HEK293 (cell line): ENCODE results near the gene HGS.

Source experiments
- ATF2 ChIP-seq: fragments of 450-650 bp; formaldehyde crosslinking; IDR thresholded peaks from 2 replicates; pipeline ENCODE4 v1.5.1; 2016; ENCODE audit warnings: missing biosample characterization, missing genetic modification characterization, low read depth
- CTCF ChIP-seq: fragments of 450-650 bp; formaldehyde crosslinking; IDR thresholded peaks from 2 replicates; pipeline ENCODE4 v1.5.1; 2016; ENCODE audit warnings: missing biosample characterization, missing genetic modification characterization
- TCF7L2 ChIP-seq: IDR thresholded peaks from 2 replicates; pipeline ENCODE4 v1.6.1; 2011; ENCODE audit warnings: low read depth, mild to moderate bottlenecking, inconsistent platforms, low read length, moderate library complexity, borderline replicate concordance
- ZBTB17 ChIP-seq: fragments of 450-650 bp; formaldehyde crosslinking; IDR thresholded peaks from 2 replicates; pipeline ENCODE4 v1.5.1; 2016; ENCODE audit warnings: missing biosample characterization, missing genetic modification characterization
- ZBTB26 ChIP-seq: fragments of 450-650 bp; formaldehyde crosslinking; optimal IDR thresholded peaks from 2 replicates; pipeline ENCODE3; 2016; ENCODE audit warnings: missing biosample characterization, mild to moderate bottlenecking, missing genetic modification characterization
- ZBTB7A ChIP-seq: fragments of 450-650 bp; formaldehyde crosslinking; IDR thresholded peaks from 2 replicates; pipeline ENCODE4 v1.5.1; 2016; ENCODE audit warnings: low read depth, missing biosample characterization, missing genetic modification characterization
- ZNF146 ChIP-seq: fragments of 450-650 bp; formaldehyde crosslinking; IDR thresholded peaks from 2 replicates; pipeline ENCODE4 v1.5.1; 2016; ENCODE audit warnings: missing biosample characterization, missing genetic modification characterization
- ZNF292 ChIP-seq: fragments of 450-650 bp; formaldehyde crosslinking; IDR thresholded peaks from 2 replicates; pipeline ENCODE4 v1.5.1; 2016; ENCODE audit warnings: low read depth, missing biosample characterization, missing genetic modification characterization, borderline replicate concordance
- ZNF585B ChIP-seq: fragments of 450-650 bp; formaldehyde crosslinking; IDR thresholded peaks from 2 replicates; pipeline ENCODE4 v1.5.1; 2016; ENCODE audit warnings: missing biosample characterization, missing genetic modification characterization
- ZNF707 ChIP-seq: fragments of 450-650 bp; formaldehyde crosslinking; IDR thresholded peaks from 2 replicates; pipeline ENCODE4 v1.5.1; 2016; ENCODE audit warnings: missing biosample characterization, missing genetic modification characterization
- ZNF785 ChIP-seq: fragments of 450-650 bp; formaldehyde crosslinking; IDR thresholded peaks from 2 replicates; pipeline ENCODE4 v1.5.1; 2016; ENCODE audit warnings: missing biosample characterization, missing genetic modification characterization

GRCh38 chr17:81703747-81704654 is 20.2 kb downstream of the HGS start:
- no peak for TF ChIP-seq ZNF146 (tag by site-specific recombination)
- TF ChIP-seq ZBTB17 = no peak
- TF ChIP-seq ZNF707 (tag by site-specific recombination) = no peak
- TF ChIP-seq ZBTB26 (tag by site-specific recombination) = no peak
- TF ChIP-seq ZNF585B = no peak
- TF ChIP-seq CTCF (tag by site-specific recombination) = no peak
- no peak for TF ChIP-seq ZNF785 (tag by site-specific recombination)
- TF ChIP-seq ZNF292 = no peak
- no peak for TF ChIP-seq ATF2 (tag by site-specific recombination)
- no peak for TF ChIP-seq TCF7L2
- no peak for TF ChIP-seq ZBTB7A (tag by site-specific recombination)
